IPS-NIHi7 (cell line): ENCODE data around the gene MEF2D.

Experiments
- DNase-seq: peaks from one replicate; pipeline ENCODE4 v3.0.0; 2012; ENCODE audit warnings: mixed read lengths; ENCODE audit errors: extremely low spot score

Gene MEF2D

GRCh38 chr1:156500543-156500792 is at the start of gene MEF2D:
TSS of gene MEF2D (minus strand) at chr1:156500775. CDS start at chr1:156483292, 17,483 bp downstream.
- DNase-seq, result no peak

GRCh38 chr1:156550346-156550745 is 49.8 kb upstream of the MEF2D start:
- no peak for DNase-seq

- DNase-seq, result no peak
Measured at GRCh38 chr1:156549831-156550230, 49.3 kb upstream of the MEF2D start.

GRCh38 chr1:156549390-156549789 is 48.8 kb upstream of the MEF2D start:
- no peak for DNase-seq

GRCh38 chr1:156547982-156548381 is 47.4 kb upstream of the MEF2D start:
- DNase-seq, result no peak

- no peak for DNase-seq
Measured at GRCh38 chr1:156547434-156547833, 46.9 kb upstream of the MEF2D start.

GRCh38 chr1:156546267-156546666 is 45.7 kb upstream of the MEF2D start:
- no peak for DNase-seq

GRCh38 chr1:156544592-156545102 is 44.1 kb upstream of the MEF2D start:
- DNase-seq, result no peak

- no peak for DNase-seq
Measured at GRCh38 chr1:156543066-156543465, 42.5 kb upstream of the MEF2D start.

GRCh38 chr1:156540955-156541354 is 40.4 kb upstream of the MEF2D start:
- DNase-seq, result no peak

GRCh38 chr1:156539818-156540355 is 39.3 kb upstream of the MEF2D start:
- DNase-seq, result no peak

GRCh38 chr1:156538711-156539440 is 38.3 kb upstream of the MEF2D start:
- no peak for DNase-seq

- no peak for DNase-seq
Measured at GRCh38 chr1:156537027-156537426, 36.5 kb upstream of the MEF2D start.

- no peak for DNase-seq
Measured at GRCh38 chr1:156534424-156535060, 34.0 kb upstream of the MEF2D start.

GRCh38 chr1:156533568-156534220 is 33.1 kb upstream of the MEF2D start:
- DNase-seq, result no peak

- no peak for DNase-seq
Measured at GRCh38 chr1:156532374-156532773, 31.8 kb upstream of the MEF2D start.

GRCh38 chr1:156530006-156530405 is 29.4 kb upstream of the MEF2D start:
- DNase-seq, result no peak

GRCh38 chr1:156528875-156529425 is 28.4 kb upstream of the MEF2D start:
- DNase-seq, result no peak

- DNase-seq, result no peak
Measured at GRCh38 chr1:156528231-156528630, 27.7 kb upstream of the MEF2D start.

GRCh38 chr1:156527584-156527983 is 27.0 kb upstream of the MEF2D start:
- DNase-seq, result no peak

GRCh38 chr1:156525856-156526489 is 25.4 kb upstream of the MEF2D start:
- DNase-seq, result peak; percentile 62

- no peak for DNase-seq
Measured at GRCh38 chr1:156525071-156525501, 24.5 kb upstream of the MEF2D start.
